GM12875 (cell line): ENCODE data around the gene SLC30A7.

Source experiments
- H3K4me3 ChIP-seq: one replicate; pipeline ENCODE4 v1.5.1; 2011; ENCODE audit warnings: low read depth, low read length, control low read depth
- TF ChIP-seq, protein P1 (sequence below): IDR thresholded peaks from 2 replicates; pipeline ENCODE4 v1.5.1; 2011; ENCODE audit warnings: low read depth, mild to moderate bottlenecking, control low read depth, inconsistent platforms, low read length, moderate library complexity, borderline replicate concordance; ENCODE audit not compliant: insufficient read depth

SLC30A7 gene

DNA sequence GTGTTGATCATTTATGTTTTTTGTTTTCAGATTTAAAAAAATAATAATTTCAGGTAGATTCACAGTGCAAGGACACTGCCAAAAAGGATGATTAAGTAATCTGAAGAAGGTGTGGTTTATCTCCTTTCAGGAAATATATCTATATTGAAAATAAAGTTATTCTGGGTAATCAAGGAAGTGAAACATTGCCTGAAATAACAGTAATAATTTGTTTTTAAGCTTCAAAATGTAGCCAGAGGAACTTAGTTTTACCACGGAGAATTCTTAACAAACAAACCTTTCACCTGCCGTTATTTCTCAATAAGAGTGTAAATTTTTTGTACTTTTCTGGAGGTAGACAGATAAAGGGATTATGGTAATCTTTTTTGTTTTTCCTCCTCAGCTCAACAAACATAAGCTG, 132.6 kb downstream of the SLC30A7 start:
- H3K4me3 ChIP-seq = no peak overlapping the region
- TF ChIP-seq, protein P1, sequence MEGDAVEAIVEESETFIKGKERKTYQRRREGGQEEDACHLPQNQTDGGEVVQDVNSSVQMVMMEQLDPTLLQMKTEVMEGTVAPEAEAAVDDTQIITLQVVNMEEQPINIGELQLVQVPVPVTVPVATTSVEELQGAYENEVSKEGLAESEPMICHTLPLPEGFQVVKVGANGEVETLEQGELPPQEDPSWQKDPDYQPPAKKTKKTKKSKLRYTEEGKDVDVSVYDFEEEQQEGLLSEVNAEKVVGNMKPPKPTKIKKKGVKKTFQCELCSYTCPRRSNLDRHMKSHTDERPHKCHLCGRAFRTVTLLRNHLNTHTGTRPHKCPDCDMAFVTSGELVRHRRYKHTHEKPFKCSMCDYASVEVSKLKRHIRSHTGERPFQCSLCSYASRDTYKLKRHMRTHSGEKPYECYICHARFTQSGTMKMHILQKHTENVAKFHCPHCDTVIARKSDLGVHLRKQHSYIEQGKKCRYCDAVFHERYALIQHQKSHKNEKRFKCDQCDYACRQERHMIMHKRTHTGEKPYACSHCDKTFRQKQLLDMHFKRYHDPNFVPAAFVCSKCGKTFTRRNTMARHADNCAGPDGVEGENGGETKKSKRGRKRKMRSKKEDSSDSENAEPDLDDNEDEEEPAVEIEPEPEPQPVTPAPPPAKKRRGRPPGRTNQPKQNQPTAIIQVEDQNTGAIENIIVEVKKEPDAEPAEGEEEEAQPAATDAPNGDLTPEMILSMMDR = no peak

- TF ChIP-seq, protein P1 = no peak
Measured at GRCh38 chr1:101029184-101029583, 133.3 kb downstream of the SLC30A7 start.

GRCh38 chr1:101030881-101031280, 135.0 kb downstream of the SLC30A7 start:
- TF ChIP-seq, protein P1 = no peak
- no peak overlapping the region for H3K4me3 ChIP-seq

More at GRCh38 chr1:101029184-101029583, 133.3 kb downstream of the SLC30A7 start:
- no peak overlapping the region for H3K4me3 ChIP-seq
